WI38 (cell line): ENCODE results near the gene ANKMY1.
A peak's percentile ranks its signal among the peaks of the same experiment; 100 is the strongest.

Experiments used
- H3K4me3 ChIP-seq: 2 replicates; pipeline ENCODE4 v1.5.1; 2011; ENCODE audit warnings: low read depth, mild to moderate bottlenecking, control low read depth, low read length
- TF ChIP-seq, protein P1 (sequence below): IDR thresholded peaks from 2 replicates; pipeline ENCODE4 v1.5.1; 2012; ENCODE audit warnings: low read depth, mild to moderate bottlenecking, control low read depth, low read length

Gene ANKMY1

DNA sequence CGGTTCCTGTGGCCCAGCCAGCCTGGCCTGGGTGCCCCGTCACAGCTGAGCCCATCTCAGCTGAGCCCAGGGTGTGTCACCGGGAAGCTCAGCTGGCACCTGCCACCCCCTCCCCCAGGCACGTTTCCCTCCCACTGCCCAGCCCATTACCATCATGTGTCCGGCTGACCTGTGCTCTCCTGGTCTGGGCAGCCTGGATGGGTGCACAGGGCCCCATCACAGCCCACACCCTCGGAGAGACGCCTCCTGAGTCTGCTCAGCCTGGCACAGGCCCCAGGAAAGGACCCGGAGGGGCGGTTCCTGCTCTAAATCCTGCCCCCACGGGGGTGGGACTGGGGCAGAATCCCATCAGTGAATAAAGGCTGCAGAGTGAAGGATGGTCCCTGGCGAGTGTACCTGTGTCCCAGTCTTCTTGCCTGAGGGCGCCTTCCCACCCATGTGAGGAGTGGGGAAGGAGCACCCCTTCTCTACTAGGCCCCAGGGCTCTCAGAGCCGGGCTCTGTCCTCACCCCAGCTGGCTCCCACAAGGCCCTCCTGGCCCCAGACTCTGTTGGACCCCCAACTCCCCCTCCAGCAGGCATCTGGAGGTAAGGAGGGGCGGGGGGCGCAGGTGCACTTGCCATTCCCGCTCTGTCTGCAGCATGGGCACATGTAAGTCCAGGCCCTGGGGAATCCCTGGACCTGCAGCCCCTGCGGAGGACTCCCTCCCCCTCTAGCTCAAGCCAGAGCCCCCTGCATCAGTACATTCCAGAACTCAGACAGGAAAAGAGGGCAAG is 101.2 kb downstream of the ANKMY1 start:
- TF ChIP-seq, protein P1, sequence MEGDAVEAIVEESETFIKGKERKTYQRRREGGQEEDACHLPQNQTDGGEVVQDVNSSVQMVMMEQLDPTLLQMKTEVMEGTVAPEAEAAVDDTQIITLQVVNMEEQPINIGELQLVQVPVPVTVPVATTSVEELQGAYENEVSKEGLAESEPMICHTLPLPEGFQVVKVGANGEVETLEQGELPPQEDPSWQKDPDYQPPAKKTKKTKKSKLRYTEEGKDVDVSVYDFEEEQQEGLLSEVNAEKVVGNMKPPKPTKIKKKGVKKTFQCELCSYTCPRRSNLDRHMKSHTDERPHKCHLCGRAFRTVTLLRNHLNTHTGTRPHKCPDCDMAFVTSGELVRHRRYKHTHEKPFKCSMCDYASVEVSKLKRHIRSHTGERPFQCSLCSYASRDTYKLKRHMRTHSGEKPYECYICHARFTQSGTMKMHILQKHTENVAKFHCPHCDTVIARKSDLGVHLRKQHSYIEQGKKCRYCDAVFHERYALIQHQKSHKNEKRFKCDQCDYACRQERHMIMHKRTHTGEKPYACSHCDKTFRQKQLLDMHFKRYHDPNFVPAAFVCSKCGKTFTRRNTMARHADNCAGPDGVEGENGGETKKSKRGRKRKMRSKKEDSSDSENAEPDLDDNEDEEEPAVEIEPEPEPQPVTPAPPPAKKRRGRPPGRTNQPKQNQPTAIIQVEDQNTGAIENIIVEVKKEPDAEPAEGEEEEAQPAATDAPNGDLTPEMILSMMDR: no peak
- no peak overlapping the region for H3K4me3 ChIP-seq

DNA sequence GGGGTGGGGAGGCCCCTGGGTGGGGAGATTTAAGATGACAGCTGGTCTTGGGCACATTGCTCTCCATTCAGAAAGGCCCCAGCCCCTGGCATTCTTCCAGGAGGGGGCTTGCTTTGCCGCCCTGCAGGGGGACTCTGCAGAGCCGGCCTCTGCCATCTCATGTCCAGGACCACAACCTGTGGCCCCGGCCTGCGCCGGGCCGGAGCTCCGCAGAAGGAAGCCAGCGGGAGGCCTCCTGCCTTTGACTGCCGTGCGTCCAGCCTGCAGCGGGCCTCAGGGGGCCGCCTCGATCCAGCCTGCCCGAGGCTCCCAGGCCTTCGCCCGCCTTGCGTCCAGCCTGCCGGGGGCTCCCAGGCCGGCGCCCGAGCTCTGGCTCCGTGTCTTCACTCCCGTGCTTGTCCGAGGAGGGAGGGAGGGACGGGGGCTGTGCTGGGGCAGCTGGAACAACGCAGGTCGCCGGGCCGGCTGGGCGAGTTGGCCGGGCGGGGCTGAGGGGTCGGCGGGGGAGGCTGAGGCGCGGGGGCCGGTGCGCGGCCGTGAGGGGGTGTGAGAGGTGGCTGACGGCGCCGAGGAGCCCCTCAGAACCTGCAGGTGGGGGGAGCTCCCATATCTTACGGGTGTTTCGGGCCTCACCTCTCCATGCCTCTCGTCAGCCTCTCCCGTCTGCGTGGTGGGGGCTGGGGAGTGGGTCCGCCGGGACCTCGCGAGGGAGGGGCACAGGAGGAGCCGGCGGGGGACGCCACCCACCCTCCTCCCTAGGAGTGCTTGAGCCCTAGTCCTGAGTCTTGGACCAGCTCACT is 101.9 kb downstream of the ANKMY1 start:
- TF ChIP-seq, protein P1: no peak
- H3K4me3 ChIP-seq: no peak overlapping the region

DNA sequence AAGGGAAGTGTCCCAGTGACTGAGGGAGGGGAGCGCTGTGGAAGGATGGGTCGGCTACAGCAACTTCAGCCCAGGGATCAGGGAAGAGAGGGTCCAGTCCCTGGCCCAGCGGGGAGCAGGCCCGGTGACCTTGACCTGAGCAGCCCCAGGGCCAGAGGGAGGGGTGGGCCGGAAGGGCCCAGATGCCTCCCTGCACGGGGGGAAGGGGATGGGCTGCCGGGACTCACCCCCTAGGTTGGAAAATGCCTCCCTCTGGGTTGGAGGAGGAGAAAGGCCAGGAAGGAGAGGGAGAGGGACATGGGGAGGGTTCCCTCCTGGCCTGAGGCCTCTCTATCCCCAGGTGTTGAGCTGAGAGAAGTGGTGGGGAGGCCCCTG is 102.5 kb downstream of the ANKMY1 start:
- TF ChIP-seq, protein P1: no peak
- H3K4me3 ChIP-seq: no peak overlapping the region

DNA sequence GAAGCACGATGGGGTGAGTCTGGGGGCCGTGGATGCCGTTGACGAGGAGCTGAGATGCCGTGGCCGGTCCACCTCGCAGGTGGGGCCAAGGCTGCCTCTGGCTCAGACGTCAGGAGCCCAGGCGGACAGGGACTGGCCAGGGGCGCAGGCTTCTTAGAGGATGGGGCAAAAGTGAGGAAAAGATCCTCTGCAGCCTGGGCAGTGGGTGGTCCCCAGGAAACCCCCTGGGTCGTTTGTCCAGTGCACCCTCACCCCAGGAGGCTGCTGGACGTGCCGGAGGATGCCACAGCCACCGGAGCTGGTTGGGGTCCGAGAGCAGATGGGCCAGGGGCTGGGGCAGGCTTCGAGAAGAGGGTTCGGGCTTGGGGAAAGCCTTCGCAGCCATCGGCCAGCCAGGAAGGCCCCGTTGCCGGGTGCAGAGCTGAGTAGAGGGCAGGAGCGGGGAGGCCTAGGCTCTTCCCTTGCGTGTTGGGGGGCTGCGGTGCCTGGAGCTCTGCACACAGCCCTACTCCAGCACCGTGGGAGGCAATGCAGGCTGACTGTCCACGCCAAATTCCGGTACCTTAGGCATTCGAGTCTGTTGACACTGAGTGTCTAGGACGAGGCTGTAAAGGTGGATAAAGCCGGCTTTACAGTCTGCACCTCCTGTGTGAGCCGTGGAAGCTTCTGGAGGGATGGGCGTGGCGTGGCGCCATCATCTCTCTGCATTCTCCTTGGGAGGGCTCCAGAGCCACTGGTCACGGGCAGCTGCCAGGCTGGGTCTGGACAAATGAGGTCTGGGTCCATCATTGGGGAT is 103.5 kb downstream of the ANKMY1 start:
- H3K4me3 ChIP-seq: no peak overlapping the region
- TF ChIP-seq, protein P1: no peak

DNA sequence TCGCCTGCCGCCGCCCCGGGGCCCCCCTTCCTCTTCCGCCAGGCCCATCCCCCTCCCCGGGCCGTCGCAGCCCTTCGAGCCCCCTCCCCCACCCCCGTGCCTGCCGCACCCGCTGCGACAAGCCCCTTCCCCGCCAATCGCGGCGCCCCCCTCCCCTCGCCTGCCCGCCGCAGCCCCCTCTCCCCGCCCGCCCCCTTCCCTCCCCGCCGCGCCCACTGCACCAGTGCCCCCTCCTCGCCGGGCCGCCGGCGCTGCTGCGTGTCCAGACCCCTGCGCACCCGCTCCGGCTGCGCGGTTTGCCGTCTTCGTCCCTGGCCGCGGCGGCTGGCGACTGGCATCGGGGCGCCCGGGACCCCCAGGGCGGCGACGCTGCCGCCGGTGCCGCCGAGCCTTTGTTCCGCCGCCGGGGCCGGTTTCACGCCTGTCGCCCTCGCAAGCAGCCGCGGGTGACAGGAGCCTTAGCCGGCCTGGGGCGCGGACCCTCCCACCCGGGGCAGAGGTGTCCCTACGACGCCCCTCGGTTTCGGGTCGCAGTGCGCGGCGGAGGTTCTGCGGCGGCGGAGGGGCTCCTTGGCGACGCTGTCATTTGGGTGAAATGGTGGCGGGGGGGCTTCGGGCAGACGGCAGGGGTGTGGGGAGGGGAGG is 104.2 kb downstream of the ANKMY1 start:
- no peak overlapping the region for H3K4me3 ChIP-seq
- TF ChIP-seq, protein P1: no peak

DNA sequence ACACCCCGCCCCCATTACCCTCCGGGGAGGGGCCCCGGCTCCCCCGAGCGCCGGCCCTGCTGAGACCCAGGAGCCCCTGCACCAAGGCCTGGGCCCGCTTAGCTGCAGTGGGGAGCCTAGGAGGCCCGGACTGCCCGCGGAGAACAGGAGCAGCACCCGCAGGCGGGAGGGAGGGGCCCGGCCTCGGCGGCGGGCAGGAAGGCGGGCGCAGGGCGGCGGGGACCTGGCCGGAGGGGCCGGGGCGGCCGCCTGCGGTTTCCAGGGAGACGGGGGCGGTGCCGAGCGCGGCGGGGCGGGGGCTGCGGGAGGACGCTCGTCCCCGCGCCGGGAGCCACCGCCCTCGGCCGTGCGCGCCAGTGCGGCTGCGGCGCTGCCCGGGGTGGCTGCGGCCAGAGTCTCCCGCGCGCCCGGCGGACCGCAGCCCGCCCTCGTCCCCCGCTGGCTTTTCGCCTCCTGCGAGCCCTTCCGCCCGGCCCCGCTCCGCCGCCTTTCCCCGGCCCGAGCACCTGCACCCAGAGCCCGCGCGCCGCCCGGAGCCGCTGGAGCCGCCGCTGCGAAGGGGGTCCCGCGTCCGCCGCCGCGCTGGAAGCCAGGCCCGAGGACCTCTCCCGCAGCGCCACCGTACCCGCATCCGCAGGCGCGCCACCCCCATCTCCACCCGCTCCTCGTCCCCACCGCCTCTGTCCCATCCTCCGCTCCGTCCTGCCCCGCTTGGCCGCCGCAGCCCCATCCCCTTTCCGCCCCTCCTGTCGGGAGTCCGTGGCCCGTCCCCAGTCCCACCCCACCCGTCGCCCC is 105.1 kb downstream of the ANKMY1 start:
- peak overlapping the region; percentile 53 for H3K4me3 ChIP-seq
- TF ChIP-seq, protein P1: no peak
